ENCODE results near the gene SLC25A46. TPM values are rescaled to one million over a fixed set of nuclear protein-coding genes. Genes with fewer than 3 reads are reported as not detected.

SLC25A46 gene
- total RNA-seq (2022; extraction: Qiagen RNA extraction; ENCODE audit: low read depth) = 14.7 to 33.5 TPM (median 32.5 TPM) in 5 replicates

DNA sequence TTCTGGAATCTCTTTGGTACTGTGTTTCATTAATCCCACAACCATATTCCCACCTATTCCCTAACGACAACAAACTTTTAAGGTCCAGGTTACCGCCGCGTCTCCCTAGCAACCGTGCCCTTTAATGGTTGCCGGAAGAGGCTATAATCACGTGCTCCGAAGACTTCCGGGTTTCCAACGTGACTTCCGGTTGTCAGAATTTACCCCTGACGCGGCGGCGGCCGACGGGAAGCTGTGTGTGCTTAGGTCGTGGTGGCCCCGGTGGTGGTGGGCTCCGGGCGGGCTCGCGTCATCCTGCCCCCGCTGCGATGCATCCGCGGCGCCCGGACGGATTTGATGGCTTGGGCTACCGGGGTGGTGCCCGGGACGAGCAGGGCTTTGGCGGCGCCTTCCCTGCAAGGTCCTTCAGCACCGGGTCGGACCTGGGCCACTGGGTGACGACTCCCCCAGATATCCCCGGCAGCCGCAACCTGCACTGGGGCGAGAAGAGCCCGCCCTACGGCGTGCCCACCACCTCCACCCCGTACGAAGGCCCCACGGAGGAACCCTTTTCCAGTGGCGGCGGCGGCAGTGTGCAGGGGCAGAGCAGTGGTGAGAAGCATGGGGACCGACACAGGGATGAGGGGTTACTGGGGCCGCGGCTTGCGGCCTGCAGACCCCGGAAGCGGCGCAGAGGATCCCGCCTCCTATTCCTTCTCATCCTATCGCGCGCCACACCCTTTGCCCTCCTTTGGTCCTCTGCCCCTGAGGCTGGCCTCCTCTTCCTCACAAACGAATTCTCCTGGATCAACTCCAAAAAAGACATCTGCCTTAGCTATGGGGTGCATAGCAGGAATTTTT is at the start of gene SLC25A46:
TSS of gene SLC25A46 (plus strand) at position 196 of the 840 bp plus-strand sequence. CDS start at position 309, 113 bp downstream.

DNA sequence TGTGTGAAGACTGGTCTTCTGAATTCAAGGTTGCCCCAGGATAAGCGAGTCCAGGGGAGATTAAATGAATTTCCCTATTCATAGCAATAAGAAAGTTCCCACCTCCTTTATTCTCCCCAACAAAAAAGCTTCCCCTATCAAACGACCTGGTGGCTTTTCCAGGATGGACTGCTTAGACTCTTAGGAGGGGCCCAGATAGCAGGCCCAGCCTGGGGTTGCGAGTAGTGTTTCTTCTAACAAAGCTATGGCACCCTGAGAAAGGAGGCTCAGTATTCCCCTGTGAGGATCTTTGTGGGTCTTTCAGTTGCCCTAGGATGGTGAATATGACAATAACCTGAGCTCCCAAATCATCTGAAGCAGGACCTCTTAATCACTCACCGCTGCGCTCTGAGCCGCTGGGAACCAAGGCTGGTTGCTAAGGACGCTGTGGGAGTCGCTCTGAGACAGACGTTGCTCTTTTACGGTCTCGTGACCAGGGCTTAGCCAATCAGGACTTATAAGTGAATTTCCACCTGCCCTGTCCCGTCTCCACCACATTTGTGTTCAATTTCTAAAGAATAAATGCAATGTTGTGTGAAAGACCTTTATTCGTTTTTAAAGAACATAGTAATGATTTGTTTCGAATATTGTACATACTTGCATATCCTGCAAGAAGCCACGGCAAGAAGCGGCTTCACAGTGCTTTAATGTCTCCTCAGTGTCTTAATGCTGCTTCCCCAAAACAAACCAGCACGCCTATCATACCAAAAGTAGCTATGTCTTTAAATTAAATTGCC is 12.4 kb upstream of the SLC25A46 start, which contains the start of gene TMEM232:
TSS of gene TMEM232 (minus strand) at position 423 of the 776 bp plus-strand sequence. CDS start 59,319 bp downstream, outside the sequence.

Other genes with a start within 250 kb of the SLC25A46 start
- 0.35 TPM in 1 of 5 replicates, not detected in the others for gene TMEM232, start 12.3 kb upstream of the SLC25A46 start, total RNA-seq (2022; extraction: Qiagen RNA extraction; ENCODE audit: low read depth)